Measurements from ENCODE around the gene OR10G3. TPM values are rescaled to one million over a fixed set of nuclear protein-coding genes. Genes with fewer than 3 reads are reported as not detected.
"Not testable (repeated sequence)": the region's sequence is repeated elsewhere in the genome, so short reads cannot be mapped to it uniquely, and the experiment has no call there.

Gene OR10G3
- total and polyA plus RNA-seq, 2 of the 4 experiments (the other 2 are of a cell fraction) = not detected

DNA sequence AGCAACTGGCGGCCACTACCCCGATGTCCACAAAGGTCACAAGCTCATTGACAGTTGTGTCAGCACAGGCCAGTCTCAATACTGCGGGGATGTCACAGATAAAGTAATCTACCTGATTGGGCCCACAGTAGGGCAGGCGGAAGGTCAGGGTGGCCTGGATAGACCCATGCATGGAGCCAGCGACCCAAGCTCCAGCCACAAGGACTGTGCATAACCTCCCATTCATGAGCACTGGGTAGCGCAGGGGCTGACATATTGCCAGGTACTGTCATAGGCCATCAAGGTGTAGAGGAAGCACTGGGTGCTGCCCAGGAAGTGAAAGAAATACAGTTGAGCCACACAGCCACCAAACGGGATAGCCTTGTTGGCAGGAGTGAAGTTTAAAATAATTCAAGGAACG, 22.3 kb upstream of the OR10G3 start:
- BruUV-seq (replicated peaks) = not testable (repeated sequence)

More for the DNA sequence above, 22.3 kb upstream of the OR10G3 start:
- H4K91ac ChIP-seq (ENCODE audit: insufficient read depth, low read depth, low read length); in situ Hi-C loops (cut with MboI; ENCODE audit: low sequenced_read_pairs); H2BK5ac ChIP-seq (ENCODE audit: low read depth, low read length, poor library complexity, severe bottlenecking); H3K36me3 ChIP-seq (ENCODE audit: control insufficient read depth, insufficient read depth, low read length); H3K9me1 ChIP-seq (ENCODE audit: insufficient read depth, low read length); H3K27ac ChIP-seq (ENCODE audit: insufficient read depth, low read length); H4K5ac ChIP-seq (ENCODE audit: low read depth, low read length); H3K4me3 ChIP-seq (ENCODE audit: insufficient read depth, low read depth, low read length); H2AFZ ChIP-seq (replicated peaks; ENCODE audit: low read length, poor library complexity); H3K14ac ChIP-seq (replicated peaks; ENCODE audit: low read depth, low read length); H3K56ac ChIP-seq (ENCODE audit: extremely low read depth, insufficient read depth, low read length); H3K9ac ChIP-seq (ENCODE audit: low read depth, low read length); H2BK15ac ChIP-seq (ENCODE audit: low read depth, low read length); H4K20me1 ChIP-seq (ENCODE audit: insufficient read depth, low read length); dilution Hi-C loops (cut with HindIII; ENCODE audit: low sequenced_read_pairs, unreplicated experiment); POLR2A ChIA-PET (ENCODE audit: unreplicated experiment); H2AK5ac ChIP-seq (ENCODE audit: low read depth, low read length); intact Hi-C loops (cut with micrococcal nuclease); CTCF ChIA-PET; ATAC-seq (ENCODE audit: low read depth); H3K79me1 ChIP-seq (ENCODE audit: low read depth in 1 of 2, low read length in 2 of 2); H2BK120ac ChIP-seq (ENCODE audit: low read depth, low read length); H2AK9ac ChIP-seq (replicated peaks; ENCODE audit: low read depth, low read length, poor library complexity); H3K4me2 ChIP-seq (ENCODE audit: low read depth, low read length); H4K8ac ChIP-seq (ENCODE audit: low read depth in 2 of 2, low read length in 2 of 2); H3K18ac ChIP-seq (ENCODE audit: low read depth, low read length); H3K9me3 ChIP-seq (ENCODE audit: control insufficient read depth, insufficient read depth, low read length); H3K27me3 ChIP-seq (ENCODE audit: control insufficient read depth, insufficient read depth, low read length); H3K4me1 ChIP-seq (ENCODE audit: control insufficient read depth, insufficient read depth, low read length); H3K23ac ChIP-seq (ENCODE audit: low read depth, low read length); DNase-seq; H3K4ac ChIP-seq (ENCODE audit: low read depth, low read length); H2BK20ac ChIP-seq (ENCODE audit: low read depth, low read length): not testable (repeated sequence)
- 90% methylated on average over 2 of the region's 8 CpGs; no CpG with 5 or more reads in 1 of the 2 experiments for whole genome bisulfite sequencing, 2 experiments (ENCODE audit: extremely low coverage in 2 of 2, insufficient read length in 1 of 2)
